OCI-LY7 (cell line): ENCODE data around the gene SPTAN1.

ENCODE experiments used
- CTCF ChIP-seq: fragments of 200-600 bp; sonication (generic); conservative IDR thresholded peaks from 2 replicates; pipeline ENCODE4 v1.5.1; 2014; ENCODE audit warnings: mild to moderate bottlenecking, antibody characterized with exemption, low read length, moderate library complexity, mixed read lengths
- EZH2phosphoT487 ChIP-seq: fragments of 200-600 bp; sonication (generic); IDR thresholded peaks from 2 replicates; pipeline ENCODE4 v1.6.1; 2018; ENCODE audit warnings: low read depth, borderline replicate concordance, mild to moderate bottlenecking, mixed run types, antibody characterized with exemption, low read length, moderate library complexity, mixed read lengths

- TF ChIP-seq CTCF: no peak
- TF ChIP-seq EZH2phosphoT487: no peak
Observed at GRCh38 chr9:128521956-128522355, 30.4 kb upstream of the SPTAN1 start.
